HepG2 (cell line): ENCODE data around the gene MMP24OS. TPM values are rescaled to one million over a fixed set of nuclear protein-coding genes. Genes with fewer than 3 reads are reported as not detected.

Experiments used
- CAMTA2 ChIP-seq: sonication (generic); formaldehyde crosslinking; IDR thresholded peaks from 2 replicates; pipeline ENCODE4 v1.4.0; 2020; ENCODE audit warnings: mild to moderate bottlenecking, missing genetic modification reagents, borderline replicate concordance
- DMTF1 ChIP-seq: sonication (generic); formaldehyde crosslinking; IDR thresholded peaks from 2 replicates; pipeline ENCODE4 v1.4.0; 2020; ENCODE audit warnings: mild to moderate bottlenecking, missing genetic modification reagents
- DPF2 ChIP-seq: sonication (generic); formaldehyde crosslinking; IDR thresholded peaks from 2 replicates; pipeline ENCODE4 v1.4.0; 2020; ENCODE audit warnings: mild to moderate bottlenecking, low read depth, missing genetic modification reagents, borderline replicate concordance
- FOSL2 ChIP-seq: sonication (generic); formaldehyde crosslinking; IDR thresholded peaks from 2 replicates; pipeline ENCODE4 v1.4.0; 2020; ENCODE audit warnings: missing genetic modification reagents
- FOXP1 ChIP-seq, 2 experiments: fragments of 450-650 bp in 1 of 2; IDR thresholded peaks; 2 replicates each; pipeline ENCODE4 v1.6.1; 2017 to 2018; ENCODE audit warnings: antibody characterized with exemption in 1 of 2
- HMG20B ChIP-seq: conservative IDR thresholded peaks from 2 replicates; pipeline ENCODE4 v1.6.1; 2016; ENCODE audit warnings: missing genetic modification reagents, missing compliant biosample characterization
- HOXA5 ChIP-seq: sonication (generic); formaldehyde crosslinking; IDR thresholded peaks from 2 replicates; pipeline ENCODE4 v1.4.0; 2020; ENCODE audit warnings: missing genetic modification reagents
- NCOA1 ChIP-seq: sonication (generic); formaldehyde crosslinking; IDR thresholded peaks from 2 replicates; pipeline ENCODE4 v1.9.0; 2021; ENCODE audit warnings: missing genetic modification reagents
- NFE2L2 ChIP-seq: fragments of 150-350 bp; IDR thresholded peaks from 2 replicates; pipeline ENCODE4 v1.6.1; 2014; ENCODE audit warnings: low read length
- RXRB ChIP-seq: IDR thresholded peaks from 2 replicates; pipeline ENCODE4 v1.6.1; 2016; ENCODE audit warnings: borderline replicate concordance, missing genetic modification reagents, missing compliant biosample characterization
- SNAPC4 ChIP-seq: sonication (generic); formaldehyde crosslinking; IDR thresholded peaks from 2 replicates; pipeline ENCODE4 v1.4.0; 2020; ENCODE audit warnings: mild to moderate bottlenecking, missing genetic modification reagents
- SP2 ChIP-seq: sonication (generic); formaldehyde crosslinking; IDR thresholded peaks from 2 replicates; pipeline ENCODE4 v1.5.1; 2020; ENCODE audit warnings: mild to moderate bottlenecking, missing genetic modification reagents
- TERF1 ChIP-seq: sonication (generic); formaldehyde crosslinking; IDR thresholded peaks from 2 replicates; pipeline ENCODE4 v1.8.0; 2022; ENCODE audit warnings: mild to moderate bottlenecking, missing genetic modification reagents, moderate library complexity
- ZNF10 ChIP-seq: sonication (generic); formaldehyde crosslinking; IDR thresholded peaks from 2 replicates; pipeline ENCODE4 v1.4.0; 2020; ENCODE audit warnings: mild to moderate bottlenecking, low read depth, missing genetic modification reagents, borderline replicate concordance
- ZNF101 ChIP-seq: sonication (generic); formaldehyde crosslinking; IDR thresholded peaks from 2 replicates; pipeline ENCODE4 v1.4.0; 2020; ENCODE audit warnings: mild to moderate bottlenecking, low read depth, missing genetic modification reagents, borderline replicate concordance
- ZNF263 ChIP-seq: sonication (generic); formaldehyde crosslinking; IDR thresholded peaks from 2 replicates; pipeline ENCODE4 v1.4.0; 2020; ENCODE audit warnings: missing genetic modification reagents
- ZNF513 ChIP-seq: sonication (generic); formaldehyde crosslinking; conservative IDR thresholded peaks from 2 replicates; pipeline ENCODE4 v1.5.0; 2020; ENCODE audit warnings: missing genetic modification reagents
- ZNF7 ChIP-seq: IDR thresholded peaks from 2 replicates; pipeline ENCODE4 v1.6.1; 2016; ENCODE audit warnings: missing biosample characterization, missing genetic modification reagents
- ZNF713 ChIP-seq: sonication (generic); formaldehyde crosslinking; IDR thresholded peaks from 2 replicates; pipeline ENCODE4 v1.4.0; 2020; ENCODE audit warnings: mild to moderate bottlenecking, missing genetic modification reagents
- ZNF784 ChIP-seq: sonication (generic); formaldehyde crosslinking; IDR thresholded peaks from 2 replicates; pipeline ENCODE4 v1.5.1; 2020; ENCODE audit warnings: missing genetic modification reagents, mild to moderate bottlenecking, borderline replicate concordance
- polyA plus RNA-seq, 8 experiments: library from polyadenylated mRNA; depleted of rRNA in 3 of 8; stranded (reverse) in 7 of 8; unstranded in 1 of 8; fragments of >200 nt; fragmentation: Illumina TruSeq in 4 of 8; extraction: Trizol in 4 of 8; gene quantifications; 2 replicates each; pipeline versions ENCODE4 v1.2.1 to v1.2.3, GENCODE V29; 2011 to 2016; ENCODE audit warnings: low read depth in 4 of 8, missing spikeins in 1 of 8, mixed read lengths in 1 of 8; ENCODE audit not compliant: insufficient read depth in 1 of 8
- total RNA-seq, 5 experiments: library from RNA; depleted of rRNA; stranded (reverse); fragments of >200 nt; fragmentation: Illumina TruSeq; extraction: Trizol; gene quantifications; 2 replicates each; pipeline ENCODE4 v1.2.3, GENCODE V29; 2016; ENCODE audit warnings: low read depth in 1 of 5

MMP24OS gene
- total and polyA plus RNA-seq, 2 of the 13 experiments (the other 11 are each of a cell fraction or from before 2014, with no cell fraction given): 6.0 to 8.5 TPM

- TF ChIP-seq DMTF1 (no peak), ZNF7 (no peak), ZNF10 (CRISPR knock-in tag) (no peak), ZNF784 (no peak), HMG20B (no peak), TERF1 (CRISPR knock-in tag) (no peak), FOSL2 (CRISPR knock-in tag) (no peak), ZNF713 (no peak), CAMTA2 (CRISPR knock-in tag) (no peak), RXRB (CRISPR knock-in tag) (no peak), NFE2L2 (no peak), SNAPC4 (CRISPR knock-in tag) (no peak), ZNF513 (CRISPR knock-in tag) (no peak), HOXA5 (no peak), DPF2 (no peak), NCOA1 (CRISPR knock-in tag) (no peak), SP2 (CRISPR knock-in tag) (0 out of 2 replicates have a peak, but pooled peaks have one; percentile 3), ZNF101 (CRISPR knock-in tag) (no peak), ZNF263 (peak; percentile 95), FOXP1 (IDR thresholded peaks at IDR 0.05) (no peak), FOXP1 (CRISPR knock-in tag; IDR thresholded peaks at IDR 0.05) (peak; percentile 28; the same call in 1 of the 2 replicates)
These were observed 16.4 kb upstream of the MMP24OS start (continued) for GRCh38 chr20:35294293-35294685.
